CD14-positive monocyte (primary cell): Measurements from ENCODE around the gene METTL1. TPM values are rescaled to one million over a fixed set of nuclear protein-coding genes. Genes with fewer than 3 reads are reported as not detected.
A peak's percentile ranks its signal among the peaks of the same experiment; 100 is the strongest.

Experiments used
- DNase-seq, 3 donors: peaks; one replicate each; pipeline ENCODE4 v3.0.0-alpha.2; 2011 to 2022
- H2AFZ ChIP-seq: 2 replicates; pipeline ENCODE4 v1.6.0; 2012; ENCODE audit warnings: mild to moderate bottlenecking, low read depth, low read length, inconsistent platforms; ENCODE audit not compliant: insufficient read depth, poor library complexity, severe bottlenecking
- H3K27ac ChIP-seq, 2 donors: 1 replicate in 1 of 2; 2 replicates in 1 of 2; pipeline ENCODE4 v1.5.1; 2012 to 2013; ENCODE audit warnings: low read length in 2 of 2, control low read depth in 1 of 2, inconsistent platforms in 1 of 2, low read depth in 1 of 2, mild to moderate bottlenecking in 1 of 2
- H3K27me3 ChIP-seq, 2 donors: one replicate each; pipeline versions ENCODE4 v1.6.0 to v1.6.1; 2011 to 2013; ENCODE audit warnings: low read length in 2 of 2; ENCODE audit not compliant: control insufficient read depth in 2 of 2, insufficient read depth in 2 of 2
- H3K36me3 ChIP-seq, 2 donors: replicated peaks in 1 of 2; 1 replicate in 1 of 2; 2 replicates in 1 of 2; pipeline versions ENCODE4 v1.5.1 to v1.6.1; 2012 to 2013; ENCODE audit warnings: low read length in 2 of 2, control low read depth in 1 of 2, inconsistent platforms in 1 of 2, mild to moderate bottlenecking in 1 of 2; ENCODE audit not compliant: insufficient read depth in 2 of 2, control insufficient read depth in 1 of 2
- H3K4me1 ChIP-seq, 2 donors: 1 replicate in 1 of 2; 2 replicates in 1 of 2; pipeline versions ENCODE4 v1.5.1 to v1.6.1; 2012 to 2013; ENCODE audit warnings: low read length in 2 of 2, control low read depth in 1 of 2, inconsistent platforms in 1 of 2, mild to moderate bottlenecking in 1 of 2, moderate library complexity in 1 of 2; ENCODE audit not compliant: insufficient read depth in 2 of 2, control insufficient read depth in 1 of 2
- H3K4me2 ChIP-seq: replicated peaks from 2 replicates; pipeline ENCODE3; 2012; ENCODE audit warnings: low read length, moderate library complexity, mild to moderate bottlenecking; ENCODE audit not compliant: poor library complexity, severe bottlenecking; ENCODE audit errors: extremely low read depth
- H3K4me3 ChIP-seq, 3 experiments: fragments of 200-600 bp in 1 of 3; sonication (generic) in 1 of 3; replicated peaks in 1 of 3; 1 replicate in 2 of 3; 2 replicates in 1 of 3; pipeline ENCODE4 v1.5.1; 2011 to 2013; ENCODE audit warnings: low read length in 3 of 3, mild to moderate bottlenecking in 3 of 3, control low read depth in 2 of 3, low read depth in 2 of 3, inconsistent platforms in 1 of 3, moderate library complexity in 1 of 3
- H3K79me2 ChIP-seq: 2 replicates; pipeline ENCODE4 v1.6.0; 2012; ENCODE audit warnings: mild to moderate bottlenecking, control low read depth, inconsistent platforms, low read length, moderate library complexity; ENCODE audit not compliant: insufficient read depth
- H3K9ac ChIP-seq: 2 replicates; pipeline ENCODE4 v1.6.0; 2017; ENCODE audit warnings: low read length, mild to moderate bottlenecking; ENCODE audit not compliant: insufficient read depth, poor library complexity, severe bottlenecking
- H3K9me3 ChIP-seq, 2 donors: replicated peaks in 1 of 2; 1 replicate in 1 of 2; 2 replicates in 1 of 2; pipeline versions ENCODE4 v1.5.1 to v1.6.1; 2012 to 2013; ENCODE audit warnings: low read length in 2 of 2, control low read depth in 1 of 2; ENCODE audit not compliant: control insufficient read depth in 1 of 2, insufficient read depth in 1 of 2
- H4K20me1 ChIP-seq: 2 replicates; pipeline ENCODE4 v1.6.0; 2012; ENCODE audit warnings: mild to moderate bottlenecking, low read length, control low read depth, moderate library complexity; ENCODE audit not compliant: insufficient read depth
- H3K27ac Mint-ChIP-seq, 7 donors: one replicate each; pipeline ENCODE4 v1.8.0; 2020; ENCODE audit warnings: mild to moderate bottlenecking in 7 of 7, mixed read lengths in 7 of 7, moderate library complexity in 6 of 7, inconsistent platforms in 2 of 7
- H3K27me3 Mint-ChIP-seq, 3 donors: one replicate each; pipeline ENCODE4 v1.8.0; 2021 to 2022; ENCODE audit warnings: low read depth in 3 of 3, mild to moderate bottlenecking in 3 of 3, mixed read lengths in 3 of 3, moderate library complexity in 3 of 3, inconsistent platforms in 1 of 3
- H3K36me3 Mint-ChIP-seq, 2 donors: one replicate each; pipeline ENCODE4 v1.8.0; 2020; ENCODE audit warnings: mixed read lengths in 2 of 2, inconsistent platforms in 1 of 2, mild to moderate bottlenecking in 1 of 2
- H3K4me1 Mint-ChIP-seq: one replicate; pipeline ENCODE4 v1.8.0; 2020; ENCODE audit warnings: mild to moderate bottlenecking, mixed read lengths
- H3K4me3 Mint-ChIP-seq, 2 donors: one replicate each; pipeline ENCODE4 v1.8.0; 2020; ENCODE audit warnings: mild to moderate bottlenecking in 2 of 2, mixed read lengths in 2 of 2, moderate library complexity in 1 of 2
- H3K9me3 Mint-ChIP-seq, 7 donors: one replicate each; pipeline ENCODE4 v1.8.0; 2020 to 2022; ENCODE audit warnings: mixed read lengths in 7 of 7, mild to moderate bottlenecking in 6 of 7, moderate library complexity in 6 of 7, inconsistent platforms in 2 of 7
- WGBS: methylation state at CpG from one replicate; pipeline ENCODE4 v1.1.5; 2013; ENCODE audit warnings: missing lambda C conversion rate; ENCODE audit not compliant: insufficient coverage; 5-methylcytosine and 5-hydroxymethylcytosine counted together
- intact Hi-C, 2 donors: fragments of 100-400 bp; cut with micrococcal nuclease; formaldehyde crosslinking; loops; one replicate each; pipeline versions ENCODE4 v1.15.0 to v1.15.1; 2023
- polyA plus RNA-seq, 3 donors: library from polyadenylated mRNA; depleted of rRNA in 1 of 3; unstranded in 2 of 3; stranded (reverse) in 1 of 3; fragments of 300-500 nt in 2 of 3; fragments of >200 nt in 1 of 3; fragmentation: Illumina TruSeq in 2 of 3; gene quantifications; 1 replicate in 2 of 3; 2 replicates in 1 of 3; pipeline ENCODE4 v1.2.3, GENCODE V29; 2012 to 2021
- TF ChIP-seq, protein P1 (sequence below): fragments of 200-600 bp; IDR thresholded peaks from one replicate; pipeline ENCODE4 v1.8.0; 2022; ENCODE audit warnings: antibody characterized with exemption, mild to moderate bottlenecking

Gene METTL1
- polyA plus RNA-seq, 3 donors, result 3.4 to 5.0 (median 3.7) TPM

DNA sequence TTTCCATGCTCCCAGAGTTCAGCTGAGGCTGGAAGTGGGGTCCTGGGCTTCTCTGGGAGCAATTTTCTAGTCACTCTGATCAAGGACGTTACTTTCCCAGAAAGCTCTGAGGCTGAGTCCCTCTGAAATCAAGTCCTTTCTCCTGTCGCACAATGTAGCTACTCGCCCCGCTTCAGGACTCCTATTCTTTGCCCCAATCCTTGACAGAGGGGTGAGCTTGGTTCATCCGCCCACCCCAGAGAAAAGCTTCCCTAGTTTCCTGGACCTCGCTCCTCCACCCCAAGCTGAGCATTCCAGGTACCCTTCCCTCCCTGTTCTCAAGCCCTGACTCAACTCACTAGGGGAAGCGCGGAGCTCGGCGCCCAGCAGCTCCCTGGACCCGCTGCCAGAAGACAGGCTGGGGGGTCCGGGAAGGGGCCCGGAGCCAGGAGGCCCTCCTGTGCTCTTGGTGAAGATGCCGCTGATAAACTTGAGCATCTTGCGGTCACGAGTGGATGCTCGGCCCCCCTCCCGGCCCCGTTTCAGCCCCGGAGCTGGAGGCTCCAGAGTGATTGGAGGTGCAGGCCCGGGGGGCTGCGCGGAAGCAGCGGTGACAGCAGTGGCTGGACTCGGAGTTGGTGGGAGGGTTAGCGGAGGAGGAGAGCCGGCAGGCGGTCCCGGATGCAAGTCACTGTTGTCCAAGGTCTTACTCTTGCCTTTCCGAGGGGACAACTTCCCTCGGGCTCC is 35.0 kb downstream of the METTL1 start:
- Mint-ChIP-seq H3K4me3 (no peak overlapping the region), H3K9me3 (no peaks in the 10 kb centered on the region), H3K27me3 (no peaks in the 10 kb centered on the region), H3K27ac (peak overlapping the region in 2 of 7 donors; percentile 19 to 25), H3K4me1 (peaks cover 27% of the 10 kb centered on the region), H3K36me3 (peaks cover 38 to 43% of the 10 kb centered on the region in 2 donors)
- H3K9me3 ChIP-seq, result no peaks in the 10 kb centered on the region
- no peaks in the 10 kb centered on the region for H4K20me1 ChIP-seq
- H2AFZ ChIP-seq, result no peak overlapping the region
- H3K36me3 ChIP-seq, result peaks cover 31 to 42% of the 10 kb centered on the region in 2 donors
- H3K4me1 ChIP-seq, result peaks cover 18 to 22% of the 10 kb centered on the region in 2 donors
- H3K4me2 ChIP-seq, result no peak overlapping the region
- H3K4me3 ChIP-seq, result no peak overlapping the region
- TF ChIP-seq, protein P1, sequence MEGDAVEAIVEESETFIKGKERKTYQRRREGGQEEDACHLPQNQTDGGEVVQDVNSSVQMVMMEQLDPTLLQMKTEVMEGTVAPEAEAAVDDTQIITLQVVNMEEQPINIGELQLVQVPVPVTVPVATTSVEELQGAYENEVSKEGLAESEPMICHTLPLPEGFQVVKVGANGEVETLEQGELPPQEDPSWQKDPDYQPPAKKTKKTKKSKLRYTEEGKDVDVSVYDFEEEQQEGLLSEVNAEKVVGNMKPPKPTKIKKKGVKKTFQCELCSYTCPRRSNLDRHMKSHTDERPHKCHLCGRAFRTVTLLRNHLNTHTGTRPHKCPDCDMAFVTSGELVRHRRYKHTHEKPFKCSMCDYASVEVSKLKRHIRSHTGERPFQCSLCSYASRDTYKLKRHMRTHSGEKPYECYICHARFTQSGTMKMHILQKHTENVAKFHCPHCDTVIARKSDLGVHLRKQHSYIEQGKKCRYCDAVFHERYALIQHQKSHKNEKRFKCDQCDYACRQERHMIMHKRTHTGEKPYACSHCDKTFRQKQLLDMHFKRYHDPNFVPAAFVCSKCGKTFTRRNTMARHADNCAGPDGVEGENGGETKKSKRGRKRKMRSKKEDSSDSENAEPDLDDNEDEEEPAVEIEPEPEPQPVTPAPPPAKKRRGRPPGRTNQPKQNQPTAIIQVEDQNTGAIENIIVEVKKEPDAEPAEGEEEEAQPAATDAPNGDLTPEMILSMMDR, result no peak
- no peak for DNase-seq
- no peaks in the 10 kb centered on the region for H3K27me3 ChIP-seq
- no peak overlapping the region for H3K9ac ChIP-seq
- 96% methylated on average over 29 of the region's 31 CpGs for WGBS
- H3K79me2 ChIP-seq, result peaks cover 26% of the 10 kb centered on the region
- no peak overlapping the region for H3K27ac ChIP-seq
- intact Hi-C loops, result no loop called here

DNA sequence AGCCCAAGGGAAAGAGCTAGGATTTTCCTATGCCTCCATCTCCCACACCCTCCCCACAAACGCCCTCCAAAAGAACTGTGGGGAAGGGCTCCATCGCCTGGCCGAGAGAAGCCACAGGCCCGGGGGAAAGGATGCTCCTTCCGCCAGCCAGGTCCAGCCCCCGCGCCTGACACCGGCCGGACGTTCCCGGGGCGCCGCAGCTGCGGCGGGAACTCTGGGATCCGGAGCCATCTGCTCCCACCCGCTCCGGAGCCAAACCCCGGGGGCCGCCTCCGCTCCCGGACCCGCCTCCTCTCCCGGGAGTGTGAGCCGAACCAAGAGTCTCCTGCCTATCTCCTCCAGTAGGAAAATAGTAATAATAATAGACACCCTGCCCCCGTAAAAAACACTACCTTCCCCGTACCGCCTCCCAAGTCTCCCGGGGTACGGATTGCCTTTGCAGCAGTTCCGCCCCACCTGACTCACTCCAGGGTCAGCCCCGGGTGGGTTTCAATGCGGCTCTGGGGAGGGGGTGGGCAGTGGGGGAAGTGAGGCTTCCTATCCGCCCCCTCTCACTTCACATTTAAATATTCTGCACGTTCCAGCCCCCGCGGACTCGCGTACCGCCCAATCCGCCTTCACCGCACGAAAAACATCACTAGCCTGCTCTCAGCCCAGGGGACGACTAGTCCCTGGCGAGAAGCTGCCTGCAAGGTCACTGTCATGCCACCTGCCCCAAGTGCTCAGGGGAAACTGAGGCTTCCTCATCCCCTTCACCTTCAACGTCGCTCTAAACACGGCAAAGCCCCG is 35.8 kb downstream of the METTL1 start:
- TF ChIP-seq, protein P1, result no peak
- H3K4me1 Mint-ChIP-seq, result peaks cover 19% of the 10 kb centered on the region
- H3K4me3 ChIP-seq, result no peak overlapping the region
- no peak overlapping the region for H3K9ac ChIP-seq
- H3K27me3 Mint-ChIP-seq, result no peaks in the 10 kb centered on the region
- H3K79me2 ChIP-seq, result peaks cover 23% of the 10 kb centered on the region
- no peak overlapping the region for H3K4me3 Mint-ChIP-seq
- H3K36me3 ChIP-seq, result peaks cover 39 to 49% of the 10 kb centered on the region in 2 donors
- H3K27ac ChIP-seq, result no peak overlapping the region
- DNase-seq, result no peak
- WGBS, result 94% methylated on average over 27 of the region's 49 CpGs
- H3K36me3 Mint-ChIP-seq, result peaks cover 45 to 51% of the 10 kb centered on the region in 2 donors
- no peaks in the 10 kb centered on the region for H3K27me3 ChIP-seq
- H4K20me1 ChIP-seq, result no peaks in the 10 kb centered on the region
- H3K9me3 ChIP-seq, result no peaks in the 10 kb centered on the region
- no peaks in the 10 kb centered on the region for H3K9me3 Mint-ChIP-seq
- intact Hi-C loops, result no loop called here
- no peak overlapping the region for H3K4me2 ChIP-seq
- peaks cover 10 to 15% of the 10 kb centered on the region in 2 donors for H3K4me1 ChIP-seq
- H3K27ac Mint-ChIP-seq, result peak overlapping the region in 2 of 7 donors; percentile 19 to 25
- H2AFZ ChIP-seq, result no peak overlapping the region
